Keratinocyte (primary cell): ENCODE measurements around the gene SCAF1. TPM values are rescaled to one million over a fixed set of nuclear protein-coding genes. Genes with fewer than 3 reads are reported as not detected.

Experiments used
- DNase-seq: peaks from one replicate; pipeline ENCODE4 v3.0.0-alpha.2; 2011; ENCODE audit warnings: low read depth, missing footprints, low spot score
- FAIRE-seq: peaks from 2 replicates; lab custom pipeline; 2011; peaks lifted over from hg19 to GRCh38; lab: Jason Lieb, UNC
- H2AFZ ChIP-seq: 2 replicates; pipeline ENCODE4 v1.6.0; 2012; ENCODE audit warnings: low read length, control low read depth, inconsistent platforms; ENCODE audit not compliant: control insufficient read depth
- H3K27ac ChIP-seq: 2 replicates; pipeline ENCODE4 v1.5.1; 2011; ENCODE audit warnings: low read length; ENCODE audit not compliant: control insufficient read depth, insufficient read depth
- H3K27me3 ChIP-seq: 3 replicates; pipeline ENCODE4 v1.6.0; 2011; ENCODE audit warnings: low read length; ENCODE audit not compliant: control insufficient read depth, insufficient read depth; ENCODE audit errors: extremely low read depth
- H3K36me3 ChIP-seq, 2 experiments: 2 replicates in 1 of 2; 3 replicates in 1 of 2; pipeline ENCODE4 v1.5.1; 2011; ENCODE audit warnings: low read length in 2 of 2, mild to moderate bottlenecking in 1 of 2; ENCODE audit not compliant: control insufficient read depth in 2 of 2, insufficient read depth in 2 of 2; ENCODE audit errors: extremely low read depth in 1 of 2
- H3K4me1 ChIP-seq: 3 replicates; pipeline ENCODE4 v1.5.1; 2011; ENCODE audit warnings: low read length; ENCODE audit not compliant: control insufficient read depth, insufficient read depth; ENCODE audit errors: extremely low read depth
- H3K4me2 ChIP-seq: 3 replicates; pipeline ENCODE4 v1.6.0; 2011; ENCODE audit warnings: low read depth, low read length; ENCODE audit not compliant: control insufficient read depth, insufficient read depth; ENCODE audit errors: extremely low read depth
- H3K4me3 ChIP-seq, 3 experiments: fragments of 200-600 bp in 1 of 3; sonication (generic) in 1 of 3; 2 replicates in 2 of 3; 3 replicates in 1 of 3; pipeline ENCODE4 v1.5.1; 2011 to 2016; ENCODE audit warnings: low read length in 3 of 3, mild to moderate bottlenecking in 3 of 3, control low read depth in 2 of 3, inconsistent platforms in 1 of 3, low read depth in 1 of 3, mixed read lengths in 1 of 3, mixed run types in 1 of 3, moderate library complexity in 1 of 3; ENCODE audit not compliant: control insufficient read depth in 2 of 3, insufficient read depth in 2 of 3; ENCODE audit errors: extremely low read depth in 1 of 3
- H3K79me2 ChIP-seq: 2 replicates; pipeline ENCODE4 v1.6.0; 2012; ENCODE audit warnings: low read length; ENCODE audit not compliant: control insufficient read depth, insufficient read depth
- H3K9ac ChIP-seq: 3 replicates; pipeline ENCODE4 v1.6.0; 2011; ENCODE audit warnings: low read length; ENCODE audit not compliant: control insufficient read depth, insufficient read depth; ENCODE audit errors: extremely low read depth
- H3K9me1 ChIP-seq: 3 replicates; pipeline ENCODE4 v1.6.0; 2011; ENCODE audit warnings: low read length; ENCODE audit not compliant: control insufficient read depth, insufficient read depth; ENCODE audit errors: extremely low read depth
- H3K9me3 ChIP-seq: 2 replicates; pipeline ENCODE4 v1.5.1; 2012; ENCODE audit warnings: low read depth, low read length; ENCODE audit not compliant: control insufficient read depth
- H4K20me1 ChIP-seq: 3 replicates; pipeline ENCODE4 v1.6.0; 2011; ENCODE audit warnings: low read length; ENCODE audit not compliant: control insufficient read depth, insufficient read depth; ENCODE audit errors: extremely low read depth
- EZH2 ChIP-seq: IDR thresholded peaks from one replicate; pipeline ENCODE4 v1.6.1; 2012; ENCODE audit warnings: inconsistent platforms, mild to moderate bottlenecking, low read length, moderate library complexity
- dilution Hi-C: fragments of 300-500 bp; cut with MboI; formaldehyde crosslinking; loops from one replicate; pipeline ENCODE4 v1.7.0; 2020; ENCODE audit warnings: low sequenced_read_pairs; ENCODE audit not compliant: extremely low pct_ligation_motif_present
- polyA plus RNA-seq, 5 experiments: library from polyadenylated mRNA; depleted of rRNA in 3 of 5; stranded (reverse) in 3 of 5; stranded (forward) in 1 of 5; unstranded in 1 of 5; fragments of >200 nt; gene quantifications; 1 replicate in 1 of 5; 2 replicates in 3 of 5; 3 replicates in 1 of 5; pipeline versions ENCODE4 v1.2.1 to v1.2.3, GENCODE V29; 2011 to 2012; ENCODE audit warnings: missing spikeins in 2 of 5, low read depth in 1 of 5, low replicate concordance in 1 of 5
- TF ChIP-seq, protein P1 (sequence below), 3 experiments: IDR thresholded peaks in 1 of 3; conservative IDR thresholded peaks in 1 of 3; optimal IDR thresholded peaks in 1 of 3; 2 replicates in 2 of 3; 3 replicates in 1 of 3; pipeline versions ENCODE3 to v1.5.1; 2011; ENCODE audit warnings: low read length in 3 of 3, mild to moderate bottlenecking in 3 of 3, moderate library complexity in 2 of 3, control low read depth in 1 of 3, inconsistent platforms in 1 of 3; ENCODE audit not compliant: insufficient read depth in 2 of 3; ENCODE audit errors: extremely low read depth in 1 of 3

The SCAF1 gene
- polyA plus RNA-seq, 1 donor (not counting 4 experiments of a cell fraction or from before 2014, with no cell fraction given), result 3.4 TPM

DNA sequence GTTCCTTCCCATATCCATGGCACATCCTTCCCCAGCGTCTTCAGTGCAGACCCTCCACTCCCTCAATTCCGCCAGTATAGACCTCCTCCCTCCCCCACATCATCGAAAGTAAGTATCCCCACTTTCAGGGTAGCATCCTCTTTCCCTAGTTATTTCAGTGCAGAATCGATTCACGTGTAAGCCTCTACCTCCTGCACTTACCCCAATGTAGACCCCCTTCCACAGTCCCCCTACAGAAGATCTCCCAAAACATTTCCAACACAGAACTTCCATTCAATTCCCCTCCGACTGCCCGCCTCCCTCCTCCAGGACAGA is 23.0 kb downstream of the SCAF1 start:
- Histone ChIP-seq H3K27ac (peak overlapping the region; percentile 90), H3K36me3 (peaks cover 12 to 27% of the 10 kb centered on the region in 2 experiments), H2AFZ (peak overlapping the region; percentile 82), H3K4me3 (peak overlapping the region; percentile 61 to 93 (median 85)), H3K9me1 (no peaks in the 10 kb centered on the region), H3K9me3 (no peaks in the 10 kb centered on the region), H3K9ac (peak overlapping the region; percentile 93), H3K79me2 (peaks cover 32% of the 10 kb centered on the region), H3K27me3 (no peaks in the 10 kb centered on the region), H4K20me1 (peaks cover 11% of the 10 kb centered on the region), H3K4me1 (peaks cover 12% of the 10 kb centered on the region), H3K4me2 (peak overlapping the region; percentile 96)
- FAIRE-seq, result no peak
- no peak for TF ChIP-seq EZH2
- TF ChIP-seq, protein P1, sequence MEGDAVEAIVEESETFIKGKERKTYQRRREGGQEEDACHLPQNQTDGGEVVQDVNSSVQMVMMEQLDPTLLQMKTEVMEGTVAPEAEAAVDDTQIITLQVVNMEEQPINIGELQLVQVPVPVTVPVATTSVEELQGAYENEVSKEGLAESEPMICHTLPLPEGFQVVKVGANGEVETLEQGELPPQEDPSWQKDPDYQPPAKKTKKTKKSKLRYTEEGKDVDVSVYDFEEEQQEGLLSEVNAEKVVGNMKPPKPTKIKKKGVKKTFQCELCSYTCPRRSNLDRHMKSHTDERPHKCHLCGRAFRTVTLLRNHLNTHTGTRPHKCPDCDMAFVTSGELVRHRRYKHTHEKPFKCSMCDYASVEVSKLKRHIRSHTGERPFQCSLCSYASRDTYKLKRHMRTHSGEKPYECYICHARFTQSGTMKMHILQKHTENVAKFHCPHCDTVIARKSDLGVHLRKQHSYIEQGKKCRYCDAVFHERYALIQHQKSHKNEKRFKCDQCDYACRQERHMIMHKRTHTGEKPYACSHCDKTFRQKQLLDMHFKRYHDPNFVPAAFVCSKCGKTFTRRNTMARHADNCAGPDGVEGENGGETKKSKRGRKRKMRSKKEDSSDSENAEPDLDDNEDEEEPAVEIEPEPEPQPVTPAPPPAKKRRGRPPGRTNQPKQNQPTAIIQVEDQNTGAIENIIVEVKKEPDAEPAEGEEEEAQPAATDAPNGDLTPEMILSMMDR (optimal IDR thresholded peaks at IDR 0.05 in 1 of 3, IDR thresholded peaks at IDR 0.05 in 1 of 3, conservative IDR thresholded peaks at IDR 0.05 in 1 of 3; ENCODE audit: extremely low read depth in 1 of 3, insufficient read depth in 2 of 3, low read length in 3 of 3), result no peak
- dilution Hi-C loops, result no loop called here
- no peak for DNase-seq

DNA sequence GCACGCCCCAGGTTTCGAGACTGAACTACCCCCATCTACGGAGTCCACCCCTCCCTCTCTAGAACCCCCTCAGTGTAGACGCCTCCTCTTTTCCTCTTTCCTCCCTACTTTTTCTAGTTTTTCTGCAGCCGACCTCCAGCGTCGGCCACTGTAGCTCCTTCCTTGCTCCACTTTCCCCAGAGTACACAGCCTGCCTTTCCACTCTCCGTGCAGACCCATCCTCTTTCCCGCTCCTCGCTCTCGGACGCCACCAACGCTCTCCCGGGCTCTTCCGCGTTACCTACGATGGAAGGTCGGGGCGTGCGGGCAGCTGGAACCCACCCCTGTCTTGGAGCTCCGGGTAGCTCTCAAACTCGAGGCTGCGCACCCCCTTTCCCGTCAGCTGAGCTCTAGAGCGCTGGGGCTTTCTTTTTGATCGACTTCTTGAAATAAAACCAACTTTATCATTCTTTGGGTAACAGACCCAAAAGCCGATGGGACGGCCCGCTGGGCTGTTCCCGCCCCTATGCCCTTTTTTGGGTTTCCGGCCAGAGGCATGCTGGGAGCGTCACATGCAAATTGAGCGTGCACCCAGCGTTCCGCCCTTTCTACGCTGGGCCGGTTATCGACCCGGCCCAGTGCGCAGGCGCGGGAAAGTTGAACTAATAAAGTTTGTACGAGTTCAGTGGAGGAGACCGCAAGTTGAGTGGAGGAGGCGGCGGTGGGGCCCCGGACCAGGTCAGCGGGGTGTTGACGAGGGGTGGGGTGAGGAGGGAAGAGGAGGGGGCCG is 23.5 kb downstream of the SCAF1 start, which contains the start of the genes BCL2L12 and IRF3:
BCL2L12 (plus strand) TSS at position 583 of the 769 bp plus-strand sequence. CDS start 760 bp downstream, outside the sequence.
IRF3 (minus strand) TSS at position 507 of the 769 bp plus-strand sequence. CDS start 1,019 bp downstream, outside the sequence.
- peaks cover 8 to 23% of the 10 kb centered on the region in 2 experiments for H3K36me3 ChIP-seq
- H2AFZ ChIP-seq, result peak within 1 kb of the TSS; percentile 82
- H3K79me2 ChIP-seq, result peaks cover 32% of the 10 kb centered on the region
- dilution Hi-C loops, result no loop called here
- H4K20me1 ChIP-seq, result peaks cover 11% of the 10 kb centered on the region
- no peaks in the 10 kb centered on the region for H3K27me3 ChIP-seq
- H3K4me3 ChIP-seq, result peak within 1 kb of the TSS; percentile 61 to 93 (median 85)
- no peaks in the 10 kb centered on the region for H3K9me1 ChIP-seq
- DNase-seq, result peak; percentile 80
- peak; percentile 73 for FAIRE-seq
- peak within 1 kb of the TSS; percentile 96 for H3K4me2 ChIP-seq
- peaks cover 12% of the 10 kb centered on the region for H3K4me1 ChIP-seq
- H3K27ac ChIP-seq, result peak within 1 kb of the TSS; percentile 90
- no peak for TF ChIP-seq EZH2
- TF ChIP-seq, protein P1 (optimal IDR thresholded peaks at IDR 0.05 in 1 of 3, IDR thresholded peaks at IDR 0.05 in 1 of 3, conservative IDR thresholded peaks at IDR 0.05 in 1 of 3; ENCODE audit: extremely low read depth in 1 of 3, insufficient read depth in 2 of 3, low read length in 3 of 3), result peak in 1 of 3 experiments; percentile 17
- H3K9ac ChIP-seq, result peak within 1 kb of the TSS; percentile 93
- no peaks in the 10 kb centered on the region for H3K9me3 ChIP-seq
